H9 (cell line): ENCODE data around the gene TMCO4. TPM values are rescaled to one million over a fixed set of nuclear protein-coding genes. Genes with fewer than 3 reads are reported as not detected.
A peak's percentile ranks its signal among the peaks of the same experiment; 100 is the strongest.

Source experiments
- DNase-seq: peaks from one replicate; pipeline ENCODE4 v3.0.0-alpha.2; 2017
- H2AFZ ChIP-seq: one replicate; pipeline ENCODE4 v1.6.1; 2013; ENCODE audit warnings: mild to moderate bottlenecking, low read length, control low read depth, moderate library complexity
- H2AK5ac ChIP-seq: 2 replicates; pipeline ENCODE4 v1.6.1; 2013; ENCODE audit warnings: low read length, control low read depth, mixed read lengths; ENCODE audit not compliant: insufficient read length
- H2BK120ac ChIP-seq: one replicate; pipeline ENCODE4 v1.6.1; 2013; ENCODE audit warnings: low read depth, mild to moderate bottlenecking, low read length, control low read depth, inconsistent platforms; ENCODE audit not compliant: poor library complexity, severe bottlenecking
- H2BK12ac ChIP-seq: 2 replicates; pipeline ENCODE4 v1.6.1; 2013; ENCODE audit warnings: low read length, control low read depth, mixed read lengths, low read depth; ENCODE audit not compliant: insufficient read length
- H2BK15ac ChIP-seq: 2 replicates; pipeline ENCODE4 v1.6.1; 2013; ENCODE audit warnings: low read depth, low read length, control low read depth
- H2BK20ac ChIP-seq: one replicate; pipeline ENCODE4 v1.6.1; 2013; ENCODE audit warnings: low read depth, mild to moderate bottlenecking, low read length, control low read depth, inconsistent platforms; ENCODE audit not compliant: poor library complexity, severe bottlenecking
- H2BK5ac ChIP-seq: 2 replicates; pipeline ENCODE4 v1.6.1; 2013; ENCODE audit warnings: low read length, control low read depth, mixed read lengths; ENCODE audit not compliant: insufficient read length
- H3K14ac ChIP-seq: 2 replicates; pipeline ENCODE4 v1.6.1; 2013; ENCODE audit warnings: low read length, control low read depth; ENCODE audit not compliant: insufficient read depth
- H3K18ac ChIP-seq: 2 replicates; pipeline ENCODE4 v1.6.1; 2013; ENCODE audit warnings: low read depth, mild to moderate bottlenecking, mixed read lengths, low read length, control low read depth; ENCODE audit not compliant: insufficient read length
- H3K23ac ChIP-seq: 2 replicates; pipeline ENCODE4 v1.6.1; 2013; ENCODE audit warnings: low read length, control low read depth, mixed read lengths, low read depth; ENCODE audit not compliant: insufficient read length
- H3K23me2 ChIP-seq: 2 replicates; pipeline ENCODE4 v1.6.1; 2013; ENCODE audit warnings: low read depth, mild to moderate bottlenecking, mixed read lengths, low read length, control low read depth; ENCODE audit not compliant: insufficient read length, poor library complexity, severe bottlenecking
- H3K27ac ChIP-seq: 2 replicates; pipeline ENCODE4 v1.5.1; 2013; ENCODE audit warnings: low read length, control low read depth, mixed read lengths, low read depth; ENCODE audit not compliant: insufficient read length
- H3K27me3 ChIP-seq: 2 replicates; pipeline ENCODE4 v1.6.1; 2013; ENCODE audit warnings: low read length, control low read depth, inconsistent platforms; ENCODE audit not compliant: insufficient read depth
- H3K4ac ChIP-seq: 2 replicates; pipeline ENCODE4 v1.6.1; 2013; ENCODE audit warnings: low read depth, mild to moderate bottlenecking, control low read depth, inconsistent platforms, low read length, moderate library complexity
- H3K4me1 ChIP-seq: 2 replicates; pipeline ENCODE4 v1.6.1; 2013; ENCODE audit warnings: low read length, control low read depth, inconsistent platforms; ENCODE audit not compliant: insufficient read depth
- H3K4me2 ChIP-seq: 2 replicates; pipeline ENCODE4 v1.6.1; 2013; ENCODE audit warnings: low read length, control low read depth, mixed read lengths; ENCODE audit not compliant: insufficient read length, insufficient read depth
- H3K56ac ChIP-seq: 2 replicates; pipeline ENCODE4 v1.6.1; 2013; ENCODE audit warnings: low read depth, mild to moderate bottlenecking, mixed read lengths, low read length, control low read depth; ENCODE audit not compliant: insufficient read length
- H3K79me1 ChIP-seq: 2 replicates; pipeline ENCODE4 v1.6.1; 2013; ENCODE audit warnings: low read depth, mild to moderate bottlenecking, moderate library complexity, low read length, control low read depth, inconsistent platforms; ENCODE audit not compliant: insufficient read depth, poor library complexity, severe bottlenecking
- H3K79me2 ChIP-seq: 2 replicates; pipeline ENCODE4 v1.6.1; 2013; ENCODE audit warnings: low read length, control low read depth, inconsistent platforms; ENCODE audit not compliant: insufficient read depth
- H3K9ac ChIP-seq: 2 replicates; pipeline ENCODE4 v1.6.1; 2013; ENCODE audit warnings: low read length, control low read depth, mixed read lengths; ENCODE audit not compliant: insufficient read length; ENCODE audit errors: extremely low read depth
- H3K9me3 ChIP-seq: one replicate; pipeline ENCODE4 v1.6.1; 2013; ENCODE audit warnings: low read depth, low read length, inconsistent platforms; ENCODE audit not compliant: control insufficient read depth
- H3T11ph ChIP-seq: one replicate; pipeline ENCODE4 v1.6.1; 2013; ENCODE audit warnings: mild to moderate bottlenecking, low read length, control low read depth, inconsistent platforms
- H4K20me1 ChIP-seq: one replicate; pipeline ENCODE4 v1.6.1; 2013; ENCODE audit not compliant: control insufficient read depth, insufficient read length, insufficient read depth
- H4K5ac ChIP-seq: 2 replicates; pipeline ENCODE4 v1.6.1; 2013; ENCODE audit warnings: low read depth, mild to moderate bottlenecking, mixed read lengths, low read length, control low read depth; ENCODE audit not compliant: insufficient read length
- H4K8ac ChIP-seq: replicated peaks from 2 replicates; pipeline ENCODE4 v1.6.1; 2013; ENCODE audit warnings: low read length, control low read depth, mixed read lengths, low read depth; ENCODE audit not compliant: insufficient read length
- H4K91ac ChIP-seq: 2 replicates; pipeline ENCODE4 v1.6.1; 2013; ENCODE audit warnings: low read depth, mild to moderate bottlenecking, moderate library complexity, mixed read lengths, low read length, control low read depth; ENCODE audit not compliant: insufficient read length
- H3K27ac Mint-ChIP-seq, 3 experiments: 2 replicates in 2 of 3; 3 replicates in 1 of 3; pipeline ENCODE4 v1.8.0; 2020 to 2021; ENCODE audit warnings: mixed read lengths in 3 of 3, mild to moderate bottlenecking in 1 of 3, moderate library complexity in 1 of 3
- H3K27me3 Mint-ChIP-seq: 2 replicates; pipeline ENCODE4 v1.8.0; 2021; ENCODE audit warnings: low read depth, mild to moderate bottlenecking, moderate library complexity, mixed read lengths
- H3K36me3 Mint-ChIP-seq, 3 experiments: 2 replicates in 2 of 3; 3 replicates in 1 of 3; pipeline ENCODE4 v1.8.0; 2020 to 2021; ENCODE audit warnings: low read depth in 3 of 3, mixed read lengths in 3 of 3; ENCODE audit not compliant: insufficient read depth in 1 of 3
- H3K4me1 Mint-ChIP-seq, 2 experiments: 2 replicates each; pipeline ENCODE4 v1.8.0; 2020; ENCODE audit warnings: mixed read lengths in 2 of 2
- H3K4me3 Mint-ChIP-seq, 2 experiments: 2 replicates in 1 of 2; 3 replicates in 1 of 2; pipeline ENCODE4 v1.8.0; 2020 to 2021; ENCODE audit warnings: mild to moderate bottlenecking in 2 of 2, mixed read lengths in 2 of 2, moderate library complexity in 1 of 2
- H3K9me3 Mint-ChIP-seq, 2 experiments: 2 replicates in 1 of 2; 3 replicates in 1 of 2; pipeline ENCODE4 v1.8.0; 2020; ENCODE audit warnings: mild to moderate bottlenecking in 2 of 2, mixed read lengths in 2 of 2, moderate library complexity in 1 of 2
- WGBS: extraction: QIAGEN DNeasy Blood & Tissue Kit; methylation state at CpG from one replicate; pipeline ENCODE4 v1.1.7; 2013; ENCODE audit warnings: missing lambda C conversion rate, low lambda C conversion rate, mixed read lengths; ENCODE audit not compliant: insufficient read length; ENCODE audit errors: extremely low coverage; 5-methylcytosine and 5-hydroxymethylcytosine counted together
- total RNA-seq: library from RNA; stranded (reverse); gene quantifications from 2 replicates; pipeline ENCODE4 v1.2.1, GENCODE V29; 2021
- TF ChIP-seq, protein P1 (sequence below): fragments of 200-600 bp; sonication (generic); conservative IDR thresholded peaks from 3 replicates; pipeline ENCODE4 v1.8.0; 2021; ENCODE audit warnings: antibody characterized with exemption, mild to moderate bottlenecking

Gene TMCO4
- total RNA-seq, 1 experiment from 2014 or later = 4.0 TPM

DNA sequence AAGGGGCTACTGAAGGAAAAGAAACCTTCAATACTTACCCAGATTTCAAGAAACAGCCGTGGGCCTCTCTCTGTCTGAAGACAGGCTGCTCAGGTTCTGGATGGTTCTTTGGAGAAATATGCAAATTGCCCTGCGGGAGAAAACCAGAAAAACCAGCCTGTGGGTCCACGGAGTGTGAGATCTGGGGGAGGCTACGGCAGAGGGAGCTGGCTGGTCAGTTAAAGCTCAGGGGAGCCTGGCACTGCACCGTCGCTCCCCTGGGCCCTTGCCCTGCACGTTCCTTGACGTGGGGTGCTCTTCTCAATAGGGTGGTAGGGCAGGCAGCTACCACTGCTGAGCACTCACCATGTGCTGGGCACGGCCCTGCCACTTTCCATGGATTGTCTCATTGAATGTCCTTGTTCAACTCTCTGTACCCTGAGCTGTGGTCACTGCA lies 12.7 kb downstream of the TMCO4 start:
- Histone ChIP-seq H4K20me1 (no peaks in the 10 kb centered on the region), H2BK20ac (no peak overlapping the region), H3K23ac (no peak overlapping the region), H3K4me2 (peak overlapping the region; percentile 22), H4K91ac (no peak overlapping the region), H3K4ac (no peak overlapping the region), H3K27ac (no peak overlapping the region), H3K4me1 (peaks cover 14% of the 10 kb centered on the region; the same call in 1 of the 2 replicates), H2BK120ac (no peak overlapping the region), H2AK5ac (no peak overlapping the region), H2BK15ac (no peak overlapping the region), H3K79me1 (no peaks in the 10 kb centered on the region), H3K56ac (no peak overlapping the region), H4K8ac (no peak overlapping the region), H2AFZ (no peak overlapping the region), H2BK5ac (no peak overlapping the region), H4K5ac (no peak overlapping the region), H3K18ac (no peak overlapping the region), H3K9ac (no peak overlapping the region), H3K14ac (no peak overlapping the region), H3T11ph (no peak overlapping the region), H3K79me2 (no peaks in the 10 kb centered on the region), H3K27me3 (peaks cover 19% of the 10 kb centered on the region; the same call in 1 of the 2 replicates), H3K23me2 (no peaks in the 10 kb centered on the region), H3K9me3 (no peaks in the 10 kb centered on the region), H2BK12ac (no peak overlapping the region)
- peaks cover 0 to 2% (median 0%) of the 10 kb centered on the region in 3 experiments; a peak in 2 of 7 replicates for H3K36me3 Mint-ChIP-seq
- H3K27me3 Mint-ChIP-seq = peaks cover 77% of the 10 kb centered on the region
- TF ChIP-seq, protein P1, sequence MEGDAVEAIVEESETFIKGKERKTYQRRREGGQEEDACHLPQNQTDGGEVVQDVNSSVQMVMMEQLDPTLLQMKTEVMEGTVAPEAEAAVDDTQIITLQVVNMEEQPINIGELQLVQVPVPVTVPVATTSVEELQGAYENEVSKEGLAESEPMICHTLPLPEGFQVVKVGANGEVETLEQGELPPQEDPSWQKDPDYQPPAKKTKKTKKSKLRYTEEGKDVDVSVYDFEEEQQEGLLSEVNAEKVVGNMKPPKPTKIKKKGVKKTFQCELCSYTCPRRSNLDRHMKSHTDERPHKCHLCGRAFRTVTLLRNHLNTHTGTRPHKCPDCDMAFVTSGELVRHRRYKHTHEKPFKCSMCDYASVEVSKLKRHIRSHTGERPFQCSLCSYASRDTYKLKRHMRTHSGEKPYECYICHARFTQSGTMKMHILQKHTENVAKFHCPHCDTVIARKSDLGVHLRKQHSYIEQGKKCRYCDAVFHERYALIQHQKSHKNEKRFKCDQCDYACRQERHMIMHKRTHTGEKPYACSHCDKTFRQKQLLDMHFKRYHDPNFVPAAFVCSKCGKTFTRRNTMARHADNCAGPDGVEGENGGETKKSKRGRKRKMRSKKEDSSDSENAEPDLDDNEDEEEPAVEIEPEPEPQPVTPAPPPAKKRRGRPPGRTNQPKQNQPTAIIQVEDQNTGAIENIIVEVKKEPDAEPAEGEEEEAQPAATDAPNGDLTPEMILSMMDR = 0 out of 3 replicates have a peak, but pooled peaks have one; percentile 8
- no CpG with 5 or more reads among the region's 9 CpGs for WGBS
- peaks cover 22 to 27% of the 10 kb centered on the region in 2 experiments for H3K4me1 Mint-ChIP-seq
- DNase-seq = peak; percentile 68
- H3K4me3 Mint-ChIP-seq = peak overlapping the region in 1 of 2 experiments; percentile 29; a peak in 1 of 5 replicates
- H3K27ac Mint-ChIP-seq = peak overlapping the region in 1 of 3 experiments; percentile 51; a peak in 1 of 7 replicates
- no peaks in the 10 kb centered on the region; a peak in 1 of 5 replicates for H3K9me3 Mint-ChIP-seq
